Kidney tubule cell (primary cell): ENCODE measurements around the gene FBXO31.
A peak's percentile ranks its signal among the peaks of the same experiment; 100 is the strongest.
"Not testable (repeated sequence)": the region's sequence is repeated elsewhere in the genome, so short reads cannot be mapped to it uniquely, and the experiment has no call there.

Source experiments
- DNase-seq: peaks from one replicate; pipeline ENCODE4 v3.0.0-alpha.2; 2018; ENCODE audit warnings: low spot score

Gene FBXO31

GRCh38 chr16:87384162-87384874 is 742 bp upstream of the FBXO31 start:
- DNase-seq: no peak

- DNase-seq: no peak
Observed at GRCh38 chr16:87382023-87382785, 1.4 kb downstream of the FBXO31 start.

- DNase-seq: peak; percentile 44
Observed at GRCh38 chr16:87380881-87381280, 2.7 kb downstream of the FBXO31 start.

GRCh38 chr16:87380403-87380802 is 3.2 kb downstream of the FBXO31 start:
- DNase-seq: no peak

- not testable (repeated sequence) for DNase-seq
Observed at GRCh38 chr16:87379312-87379752, 4.2 kb downstream of the FBXO31 start.

GRCh38 chr16:87376660-87377059 is 6.9 kb downstream of the FBXO31 start:
- no peak for DNase-seq

- peak; percentile 20 for DNase-seq
Observed at GRCh38 chr16:87375426-87376135, 8.0 kb downstream of the FBXO31 start.

GRCh38 chr16:87374313-87374712 is 9.3 kb downstream of the FBXO31 start:
- no peak for DNase-seq

- no peak for DNase-seq
Observed at GRCh38 chr16:87372305-87372704, 11.3 kb downstream of the FBXO31 start.

GRCh38 chr16:87371261-87371866 is 12.2 kb downstream of the FBXO31 start:
- no peak for DNase-seq

- no peak for DNase-seq
Observed at GRCh38 chr16:87369796-87370719, 13.5 kb downstream of the FBXO31 start.

- no peak for DNase-seq
Observed at GRCh38 chr16:87369117-87369765, 14.3 kb downstream of the FBXO31 start.

GRCh38 chr16:87368029-87368770 is 15.4 kb downstream of the FBXO31 start:
- DNase-seq: no peak

- no peak for DNase-seq
Observed at GRCh38 chr16:87367529-87367928, 16.0 kb downstream of the FBXO31 start.

- DNase-seq: no peak
Observed at GRCh38 chr16:87366930-87367329, 16.6 kb downstream of the FBXO31 start.

GRCh38 chr16:87366288-87366687 is 17.3 kb downstream of the FBXO31 start:
- DNase-seq: no peak

- DNase-seq: no peak
Observed at GRCh38 chr16:87365021-87365713, 18.4 kb downstream of the FBXO31 start.

GRCh38 chr16:87363771-87364455 is 19.7 kb downstream of the FBXO31 start:
- no peak for DNase-seq
